ENCODE measurements around the gene GOLPH3. TPM values are rescaled to one million over a fixed set of nuclear protein-coding genes. Genes with fewer than 3 reads are reported as not detected.

Gene GOLPH3
- total and polyA plus RNA-seq, 2 of the 8 experiments (the other 6 are each of a cell fraction or from before 2014, with no cell fraction given), result 53.7 to 93.6 TPM

DNA sequence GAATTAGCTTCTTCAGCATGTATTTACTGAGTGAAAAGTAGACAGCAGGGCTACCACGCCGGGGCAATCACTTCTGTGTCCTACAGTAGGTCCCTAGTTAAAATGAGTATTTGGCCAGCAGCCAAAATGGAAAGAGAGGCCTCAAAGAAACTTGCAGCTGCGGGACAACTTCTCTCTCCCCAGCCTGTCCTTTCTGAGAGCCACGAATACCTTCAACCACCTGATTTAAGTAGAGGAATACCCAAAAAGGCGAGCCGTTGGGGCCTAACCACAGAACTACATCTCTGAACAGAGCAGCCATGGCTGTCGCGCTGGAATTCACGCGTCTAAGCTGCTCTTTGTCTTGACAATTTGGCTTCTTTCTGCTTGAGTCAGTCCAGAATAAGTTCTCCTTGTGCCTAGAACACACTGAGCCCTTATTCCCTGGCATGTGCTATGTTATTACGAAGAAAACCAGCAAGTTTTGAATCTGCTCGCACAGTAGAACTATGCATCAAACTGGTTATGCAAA, 43.8 kb upstream of the GOLPH3 start:
- H3K56ac ChIP-seq (replicated peaks; ENCODE audit: insufficient read length, low read depth, low read length), result no peak overlapping the region
- no peak overlapping the region for H2AK5ac ChIP-seq (ENCODE audit: low read depth, low read length)
- no peak overlapping the region for H2BK12ac ChIP-seq (ENCODE audit: low read depth, low read length)
- H3K4ac ChIP-seq (replicated peaks; ENCODE audit: insufficient read length, low read depth, low read length), result no peak overlapping the region
- no peak overlapping the region for H2BK15ac ChIP-seq (ENCODE audit: low read length)
- POLR2A ChIA-PET (ENCODE audit: partially characterized antibody), result interaction anchor here (1.7 kb wide), 1 partner anchor 15 kb away, joined by 3 read pairs; no protein-coding TSS in a partner anchor
- no peak overlapping the region for H3K4me3 ChIP-seq (ENCODE audit: extremely low read depth in 1 of 4, insufficient read depth in 2 of 4, low read depth in 3 of 4, low read length in 4 of 4)
- no peak overlapping the region for H3K4me2 ChIP-seq (ENCODE audit: insufficient read depth in 1 of 2, low read depth in 2 of 2, low read length in 2 of 2)
- no peak overlapping the region; the same call in 1 of the 2 replicates for H2AFZ ChIP-seq (ENCODE audit: low read length)
- no peak overlapping the region for H2BK5ac ChIP-seq (ENCODE audit: low read depth, low read length)
- H3K9ac ChIP-seq (replicated peaks in 1 of 4; ENCODE audit: extremely low read depth in 1 of 4, low read depth in 3 of 4, low read length in 3 of 4), result no peak overlapping the region
- no peak overlapping the region for H4K91ac ChIP-seq (replicated peaks; ENCODE audit: insufficient read length, low read length)
- no peak overlapping the region for H4K5ac ChIP-seq (ENCODE audit: insufficient read length, low read depth, low read length)
- no peaks in the 10 kb centered on the region for H3K79me1 ChIP-seq (ENCODE audit: low read depth, low read length)
- DNase-seq (ENCODE audit: low read depth in 1 of 2, low spot score in 2 of 2) (no peak), FAIRE-seq (no peak)
- H4K20me1 ChIP-seq (replicated peaks in 1 of 2; ENCODE audit: control insufficient read depth in 1 of 2, insufficient read depth in 2 of 2, low read length in 2 of 2), result no peaks in the 10 kb centered on the region
- no peak overlapping the region for H4K8ac ChIP-seq (ENCODE audit: extremely low read depth, insufficient read depth, low read length)
- H3K23ac ChIP-seq (ENCODE audit: insufficient read length), result no peak overlapping the region
- no peaks in the 10 kb centered on the region for H3K79me2 ChIP-seq (ENCODE audit: control insufficient read depth in 1 of 2, insufficient read depth in 2 of 2, low read length in 2 of 2)
- no peak overlapping the region for H3K18ac ChIP-seq (ENCODE audit: extremely low read depth, low read length)
- CTCF ChIA-PET (ENCODE audit: partially characterized antibody), result interaction anchor here (1.9 kb wide), 1 partner anchor 15 kb away, joined by 8 read pairs; no protein-coding TSS in a partner anchor
- no peaks in the 10 kb centered on the region for H3K4me1 ChIP-seq (replicated peaks in 1 of 4; ENCODE audit: control insufficient read depth in 3 of 4, insufficient read depth in 4 of 4, low read length in 3 of 4)
- WGBS, 2 experiments (ENCODE audit: extremely low coverage in 1 of 2, insufficient coverage in 1 of 2, insufficient read length in 1 of 2, insufficient replicate concordance in 2 of 2, low coverage in 1 of 2, low lambda C conversion rate in 2 of 2, missing lambda C conversion rate in 1 of 2), result 89% methylated on average over 12 of the region's 12 CpGs; no CpG with 5 or more reads in 1 of the 2 experiments
- H2BK20ac ChIP-seq (ENCODE audit: low read length), result no peak overlapping the region
- no peak for TF ChIP-seq RBBP5 (IDR thresholded peaks at IDR 0.05; ENCODE audit: borderline replicate concordance, low read depth, low read length)
- TF ChIP-seq FOSL1 (IDR thresholded peaks at IDR 0.05; ENCODE audit: insufficient read depth, low read depth, low read length), result no peak
- TF ChIP-seq SP2 (IDR thresholded peaks at IDR 0.05; ENCODE audit: low read length), result no peak
- TF ChIP-seq, protein P1, sequence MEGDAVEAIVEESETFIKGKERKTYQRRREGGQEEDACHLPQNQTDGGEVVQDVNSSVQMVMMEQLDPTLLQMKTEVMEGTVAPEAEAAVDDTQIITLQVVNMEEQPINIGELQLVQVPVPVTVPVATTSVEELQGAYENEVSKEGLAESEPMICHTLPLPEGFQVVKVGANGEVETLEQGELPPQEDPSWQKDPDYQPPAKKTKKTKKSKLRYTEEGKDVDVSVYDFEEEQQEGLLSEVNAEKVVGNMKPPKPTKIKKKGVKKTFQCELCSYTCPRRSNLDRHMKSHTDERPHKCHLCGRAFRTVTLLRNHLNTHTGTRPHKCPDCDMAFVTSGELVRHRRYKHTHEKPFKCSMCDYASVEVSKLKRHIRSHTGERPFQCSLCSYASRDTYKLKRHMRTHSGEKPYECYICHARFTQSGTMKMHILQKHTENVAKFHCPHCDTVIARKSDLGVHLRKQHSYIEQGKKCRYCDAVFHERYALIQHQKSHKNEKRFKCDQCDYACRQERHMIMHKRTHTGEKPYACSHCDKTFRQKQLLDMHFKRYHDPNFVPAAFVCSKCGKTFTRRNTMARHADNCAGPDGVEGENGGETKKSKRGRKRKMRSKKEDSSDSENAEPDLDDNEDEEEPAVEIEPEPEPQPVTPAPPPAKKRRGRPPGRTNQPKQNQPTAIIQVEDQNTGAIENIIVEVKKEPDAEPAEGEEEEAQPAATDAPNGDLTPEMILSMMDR (IDR thresholded peaks at IDR 0.05; ENCODE audit: control extremely low read depth in 1 of 3, insufficient read depth in 1 of 3, low read depth in 1 of 3, low read length in 3 of 3), result no peak
- TF ChIP-seq ZNF274 (IDR thresholded peaks at IDR 0.05; ENCODE audit: borderline replicate concordance, extremely low read depth, low read length), result no peak
- no peak for TF ChIP-seq SAP30 (IDR thresholded peaks at IDR 0.05; ENCODE audit: insufficient read depth, insufficient replicate concordance, low read length)
- TF ChIP-seq SP4 (IDR thresholded peaks at IDR 0.05; ENCODE audit: low read length), result no peak
- TF ChIP-seq, protein P2, sequence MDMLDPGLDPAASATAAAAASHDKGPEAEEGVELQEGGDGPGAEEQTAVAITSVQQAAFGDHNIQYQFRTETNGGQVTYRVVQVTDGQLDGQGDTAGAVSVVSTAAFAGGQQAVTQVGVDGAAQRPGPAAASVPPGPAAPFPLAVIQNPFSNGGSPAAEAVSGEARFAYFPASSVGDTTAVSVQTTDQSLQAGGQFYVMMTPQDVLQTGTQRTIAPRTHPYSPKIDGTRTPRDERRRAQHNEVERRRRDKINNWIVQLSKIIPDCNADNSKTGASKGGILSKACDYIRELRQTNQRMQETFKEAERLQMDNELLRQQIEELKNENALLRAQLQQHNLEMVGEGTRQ (IDR thresholded peaks at IDR 0.05; ENCODE audit: low read length), result no peak
- no peak for TF ChIP-seq KDM5A (IDR thresholded peaks at IDR 0.05; ENCODE audit: low read length)
- TF ChIP-seq BCL11A (IDR thresholded peaks at IDR 0.05; ENCODE audit: low read depth in 2 of 2, low read length in 2 of 2), result no peak
- no peaks in the 10 kb centered on the region for H3K9me3 ChIP-seq (ENCODE audit: insufficient read depth in 2 of 2, low read depth in 1 of 2, low read length in 1 of 2)
- no peaks in the 10 kb centered on the region for H3K27me3 ChIP-seq (replicated peaks in 1 of 4; ENCODE audit: control insufficient read depth in 3 of 4, extremely low read depth in 1 of 4, insufficient read depth in 3 of 4, low read length in 3 of 4)
- no peaks in the 10 kb centered on the region for H3K36me3 ChIP-seq (ENCODE audit: control insufficient read depth in 2 of 4, insufficient read depth in 4 of 4, low read length in 3 of 4)
- H3K14ac ChIP-seq (ENCODE audit: insufficient read length), result no peak overlapping the region
- H3K23me2 ChIP-seq (ENCODE audit: low read depth, low read length), result no peaks in the 10 kb centered on the region
- no peak overlapping the region for H2BK120ac ChIP-seq (replicated peaks; ENCODE audit: low read depth, low read length)
- H3K27ac ChIP-seq (ENCODE audit: low read depth, low read length), result no peak overlapping the region

Data from H1 (cell line).